Measurements from ENCODE around the gene BOLA1.

Gene BOLA1

DNA sequence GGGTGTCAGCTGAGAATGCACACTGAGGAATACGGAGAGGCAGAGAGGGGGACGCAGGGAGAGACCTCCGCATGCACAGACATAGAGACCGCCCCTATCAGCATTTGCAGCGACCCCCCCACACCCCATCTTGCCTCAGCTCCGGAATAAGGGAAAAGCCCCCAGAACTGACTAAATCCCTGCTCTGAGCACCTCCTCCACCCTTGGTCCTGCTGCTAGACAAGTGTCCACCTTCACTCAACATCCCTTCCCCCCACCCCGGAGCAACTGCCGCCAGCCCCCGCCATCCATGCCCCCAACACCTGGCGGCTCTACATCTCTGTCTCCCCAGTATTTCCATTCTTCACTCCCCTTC, 17.5 kb downstream of the BOLA1 start:
- DNase-seq (ENCODE audit: low read depth), result no peak
- H3K4me3 ChIP-seq (ENCODE audit: low read depth, low read length), result no peak overlapping the region
- no peak for TF ChIP-seq POLR2A (IDR thresholded peaks at IDR 0.05; ENCODE audit: extremely low read depth, insufficient read length)
- TF ChIP-seq MYC (IDR thresholded peaks at IDR 0.05; ENCODE audit: low read depth, low read length), result no peak
- TF ChIP-seq, protein P1, sequence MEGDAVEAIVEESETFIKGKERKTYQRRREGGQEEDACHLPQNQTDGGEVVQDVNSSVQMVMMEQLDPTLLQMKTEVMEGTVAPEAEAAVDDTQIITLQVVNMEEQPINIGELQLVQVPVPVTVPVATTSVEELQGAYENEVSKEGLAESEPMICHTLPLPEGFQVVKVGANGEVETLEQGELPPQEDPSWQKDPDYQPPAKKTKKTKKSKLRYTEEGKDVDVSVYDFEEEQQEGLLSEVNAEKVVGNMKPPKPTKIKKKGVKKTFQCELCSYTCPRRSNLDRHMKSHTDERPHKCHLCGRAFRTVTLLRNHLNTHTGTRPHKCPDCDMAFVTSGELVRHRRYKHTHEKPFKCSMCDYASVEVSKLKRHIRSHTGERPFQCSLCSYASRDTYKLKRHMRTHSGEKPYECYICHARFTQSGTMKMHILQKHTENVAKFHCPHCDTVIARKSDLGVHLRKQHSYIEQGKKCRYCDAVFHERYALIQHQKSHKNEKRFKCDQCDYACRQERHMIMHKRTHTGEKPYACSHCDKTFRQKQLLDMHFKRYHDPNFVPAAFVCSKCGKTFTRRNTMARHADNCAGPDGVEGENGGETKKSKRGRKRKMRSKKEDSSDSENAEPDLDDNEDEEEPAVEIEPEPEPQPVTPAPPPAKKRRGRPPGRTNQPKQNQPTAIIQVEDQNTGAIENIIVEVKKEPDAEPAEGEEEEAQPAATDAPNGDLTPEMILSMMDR (IDR thresholded peaks at IDR 0.05; ENCODE audit: low read depth, low read length), result no peak
- TF ChIP-seq, protein P2, sequence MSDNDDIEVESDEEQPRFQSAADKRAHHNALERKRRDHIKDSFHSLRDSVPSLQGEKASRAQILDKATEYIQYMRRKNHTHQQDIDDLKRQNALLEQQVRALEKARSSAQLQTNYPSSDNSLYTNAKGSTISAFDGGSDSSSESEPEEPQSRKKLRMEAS (IDR thresholded peaks at IDR 0.05; ENCODE audit: low read depth, low read length), result no peak

DNA sequence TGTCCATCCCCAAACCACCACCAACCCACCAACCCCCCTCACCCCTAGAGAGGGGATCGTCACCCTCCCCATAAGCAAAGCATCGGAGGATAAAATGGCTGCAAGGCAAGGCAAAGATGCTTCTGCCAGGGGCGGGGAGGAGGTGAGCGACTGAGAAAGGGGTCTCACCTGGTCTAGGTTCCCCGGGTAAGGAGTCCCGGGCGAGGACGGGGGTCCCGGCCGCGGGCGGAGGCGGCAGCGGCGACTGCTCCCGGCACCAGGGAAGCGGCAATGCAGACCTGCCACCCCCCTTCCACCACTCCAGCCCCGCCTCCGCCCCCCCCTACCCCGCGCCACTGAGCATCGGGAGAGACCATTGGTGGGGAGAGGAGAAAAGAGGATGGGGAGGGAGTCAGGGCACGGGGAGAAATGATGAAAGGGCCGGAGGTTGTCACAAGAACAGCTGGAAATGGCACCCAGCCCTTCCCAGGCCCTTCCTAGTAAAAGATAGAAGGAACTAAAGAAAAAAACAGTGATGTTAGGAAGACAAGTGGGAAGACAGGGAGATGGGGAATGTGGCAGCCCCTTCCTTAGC, 18.3 kb downstream of the BOLA1 start, which contains the start of gene SV2A:
SV2A (minus strand) TSS at position 274 of the 574 bp plus-strand sequence. CDS start 4,004 bp downstream, outside the sequence.
- peak within 1 kb of the TSS; percentile 55 for H3K4me3 ChIP-seq (ENCODE audit: low read depth, low read length)
- TF ChIP-seq, protein P2 (IDR thresholded peaks at IDR 0.05; ENCODE audit: low read depth, low read length), result no peak
- no peak for TF ChIP-seq POLR2A (IDR thresholded peaks at IDR 0.05; ENCODE audit: extremely low read depth, insufficient read length)
- TF ChIP-seq, protein P1 (IDR thresholded peaks at IDR 0.05; ENCODE audit: low read depth, low read length), result no peak
- no peak for TF ChIP-seq MYC (IDR thresholded peaks at IDR 0.05; ENCODE audit: low read depth, low read length)
- DNase-seq (ENCODE audit: low read depth), result peak; percentile 60

DNA sequence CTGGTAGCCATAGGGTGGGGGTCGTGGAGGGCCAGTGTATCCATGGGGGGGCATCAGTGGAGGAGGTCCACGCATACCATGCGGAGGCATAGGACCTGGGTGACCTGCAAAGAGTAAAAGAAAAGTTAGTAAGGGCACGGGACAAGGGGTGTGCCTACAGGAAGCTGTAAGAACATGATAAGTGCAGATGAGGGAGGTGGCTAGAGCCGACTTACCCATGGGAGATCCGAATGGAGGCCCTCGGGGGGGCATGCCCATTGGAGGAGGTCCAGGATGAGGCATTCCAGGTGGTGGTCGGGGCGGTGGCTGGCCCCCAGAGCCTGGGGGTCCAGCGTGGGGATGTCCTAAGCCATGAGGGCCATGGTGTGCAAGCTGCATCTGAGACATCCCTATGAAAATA, 24.3 kb downstream of the BOLA1 start:
- DNase-seq (ENCODE audit: low read depth), result no peak
- TF ChIP-seq POLR2A (IDR thresholded peaks at IDR 0.05; ENCODE audit: extremely low read depth, insufficient read length), result no peak
- TF ChIP-seq, protein P1 (IDR thresholded peaks at IDR 0.05; ENCODE audit: low read depth, low read length), result no peak
- TF ChIP-seq, protein P2 (IDR thresholded peaks at IDR 0.05; ENCODE audit: low read depth, low read length), result no peak
- TF ChIP-seq MYC (IDR thresholded peaks at IDR 0.05; ENCODE audit: low read depth, low read length), result no peak
- H3K4me3 ChIP-seq (ENCODE audit: low read depth, low read length), result no peak overlapping the region

DNA sequence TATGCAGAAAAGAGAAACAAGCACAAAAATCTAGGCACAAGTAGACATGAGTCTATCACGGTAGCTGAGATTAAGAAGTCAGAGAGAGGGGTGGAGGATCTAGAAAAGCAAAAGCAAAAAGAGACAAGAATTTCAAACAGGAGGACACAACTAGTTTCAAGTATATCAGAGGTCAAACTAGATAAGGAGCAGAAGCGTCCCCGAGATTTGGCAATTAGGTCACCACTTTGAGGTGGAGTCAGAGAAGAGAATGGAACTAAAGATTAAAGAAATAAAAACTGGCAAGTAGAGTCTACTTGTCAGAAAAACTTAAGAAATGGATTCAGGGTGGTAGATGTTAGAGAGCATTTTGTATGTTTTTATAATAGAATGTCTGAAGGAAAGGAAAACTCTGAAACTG, 26.0 kb downstream of the BOLA1 start:
- DNase-seq (ENCODE audit: low read depth), result no peak
- peak overlapping the region; percentile 98 for H3K4me3 ChIP-seq (ENCODE audit: low read depth, low read length)
- no peak for TF ChIP-seq MYC (IDR thresholded peaks at IDR 0.05; ENCODE audit: low read depth, low read length)
- TF ChIP-seq, protein P1 (IDR thresholded peaks at IDR 0.05; ENCODE audit: low read depth, low read length), result no peak
- TF ChIP-seq, protein P2 (IDR thresholded peaks at IDR 0.05; ENCODE audit: low read depth, low read length), result no peak
- TF ChIP-seq POLR2A (IDR thresholded peaks at IDR 0.05; ENCODE audit: extremely low read depth, insufficient read length), result no peak

DNA sequence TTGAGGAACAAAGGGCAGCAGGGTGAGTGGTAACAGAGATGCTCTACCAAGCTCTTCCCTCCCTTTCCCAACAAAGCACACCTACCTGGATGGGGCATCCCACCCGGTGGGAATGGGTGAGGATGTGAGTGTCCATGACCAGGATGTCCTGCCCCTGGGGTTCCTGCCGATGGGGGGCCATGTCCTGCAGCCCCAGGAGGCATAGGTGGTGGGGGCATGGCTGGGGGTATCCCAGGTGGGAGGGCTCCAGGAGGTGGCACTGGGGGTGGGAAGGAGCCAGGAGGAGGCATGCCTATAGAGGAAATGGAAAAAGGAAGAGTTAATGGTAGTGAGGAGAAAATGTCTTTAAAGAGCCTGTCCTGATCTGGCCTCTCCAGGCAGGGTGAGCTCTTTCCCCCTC, 26.4 kb downstream of the BOLA1 start:
- no peak for DNase-seq (ENCODE audit: low read depth)
- peak overlapping the region; percentile 98 for H3K4me3 ChIP-seq (ENCODE audit: low read depth, low read length)
- TF ChIP-seq, protein P2 (IDR thresholded peaks at IDR 0.05; ENCODE audit: low read depth, low read length), result no peak

DNA sequence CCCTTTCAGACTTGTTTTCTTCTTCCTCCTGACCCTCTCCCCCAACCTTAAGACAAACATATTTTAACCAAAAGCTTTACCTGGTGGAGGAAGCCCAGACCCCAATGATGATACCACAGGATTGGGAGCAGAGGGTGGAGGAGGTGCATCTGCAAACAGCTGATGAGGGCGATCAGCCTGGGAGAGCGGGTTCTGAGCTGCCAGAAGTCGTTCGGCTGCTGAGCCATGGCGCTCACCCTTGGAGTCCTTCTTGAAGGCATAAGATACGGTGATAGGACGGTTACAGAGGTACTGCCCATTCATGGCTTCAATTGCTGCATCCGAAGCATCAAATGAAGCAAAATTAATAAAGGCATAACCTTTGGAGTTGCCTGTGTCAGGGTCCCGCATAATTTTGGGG, 26.9 kb downstream of the BOLA1 start:
- no peak for DNase-seq (ENCODE audit: low read depth)
- TF ChIP-seq, protein P2 (IDR thresholded peaks at IDR 0.05; ENCODE audit: low read depth, low read length), result no peak
- no peak for TF ChIP-seq POLR2A (IDR thresholded peaks at IDR 0.05; ENCODE audit: extremely low read depth, insufficient read length)
- no peak for TF ChIP-seq MYC (IDR thresholded peaks at IDR 0.05; ENCODE audit: low read depth, low read length)
- TF ChIP-seq, protein P1 (IDR thresholded peaks at IDR 0.05; ENCODE audit: low read depth, low read length), result no peak
- H3K4me3 ChIP-seq (ENCODE audit: low read depth, low read length), result peak overlapping the region; percentile 98
